AG20443 (cell line): ENCODE measurements around the gene THY1.

Experiments
- DNase-seq: peaks from one replicate; pipeline ENCODE4 v3.0.0; 2012; ENCODE audit warnings: low spot score, mixed read lengths

THY1 gene

GRCh38 chr11:119381181-119381988 is 41.6 kb downstream of the THY1 start, which contains the start of gene USP2:
TSS of gene USP2 (minus strand) at chr11:119381690. CDS start at chr11:119373480, 8,210 bp downstream.
- DNase-seq = peak; percentile 97

- no peak for DNase-seq
Measured at GRCh38 chr11:119380827-119381180, 42.2 kb downstream of the THY1 start.

GRCh38 chr11:119380160-119380826 is 42.7 kb downstream of the THY1 start:
- no peak for DNase-seq

- DNase-seq = no peak
Measured at GRCh38 chr11:119378851-119379465, 44.0 kb downstream of the THY1 start.

- DNase-seq = no peak
Measured at GRCh38 chr11:119377961-119378667, 44.9 kb downstream of the THY1 start.

GRCh38 chr11:119377112-119377901 is 45.7 kb downstream of the THY1 start:
- DNase-seq = no peak

GRCh38 chr11:119376197-119376847 is 46.6 kb downstream of the THY1 start:
- no peak for DNase-seq

- DNase-seq = peak; percentile 77
Measured at GRCh38 chr11:119375337-119376196, 47.4 kb downstream of the THY1 start.

GRCh38 chr11:119374632-119375336 is 48.2 kb downstream of the THY1 start:
- no peak for DNase-seq

GRCh38 chr11:119373921-119374631 is 48.9 kb downstream of the THY1 start:
- peak; percentile 80 for DNase-seq

- no peak for DNase-seq
Measured at GRCh38 chr11:119373059-119373920, 49.7 kb downstream of the THY1 start.

GRCh38 chr11:119372260-119373058 is 50.5 kb downstream of the THY1 start:
- DNase-seq = no peak

GRCh38 chr11:119371778-119372182 is 51.2 kb downstream of the THY1 start:
- DNase-seq = no peak

- DNase-seq = no peak
Measured at GRCh38 chr11:119371067-119371601, 51.8 kb downstream of the THY1 start.

GRCh38 chr11:119370486-119371046 is 52.4 kb downstream of the THY1 start:
- no peak for DNase-seq
